ENCODE results near the gene PBX1.

Gene PBX1

DNA sequence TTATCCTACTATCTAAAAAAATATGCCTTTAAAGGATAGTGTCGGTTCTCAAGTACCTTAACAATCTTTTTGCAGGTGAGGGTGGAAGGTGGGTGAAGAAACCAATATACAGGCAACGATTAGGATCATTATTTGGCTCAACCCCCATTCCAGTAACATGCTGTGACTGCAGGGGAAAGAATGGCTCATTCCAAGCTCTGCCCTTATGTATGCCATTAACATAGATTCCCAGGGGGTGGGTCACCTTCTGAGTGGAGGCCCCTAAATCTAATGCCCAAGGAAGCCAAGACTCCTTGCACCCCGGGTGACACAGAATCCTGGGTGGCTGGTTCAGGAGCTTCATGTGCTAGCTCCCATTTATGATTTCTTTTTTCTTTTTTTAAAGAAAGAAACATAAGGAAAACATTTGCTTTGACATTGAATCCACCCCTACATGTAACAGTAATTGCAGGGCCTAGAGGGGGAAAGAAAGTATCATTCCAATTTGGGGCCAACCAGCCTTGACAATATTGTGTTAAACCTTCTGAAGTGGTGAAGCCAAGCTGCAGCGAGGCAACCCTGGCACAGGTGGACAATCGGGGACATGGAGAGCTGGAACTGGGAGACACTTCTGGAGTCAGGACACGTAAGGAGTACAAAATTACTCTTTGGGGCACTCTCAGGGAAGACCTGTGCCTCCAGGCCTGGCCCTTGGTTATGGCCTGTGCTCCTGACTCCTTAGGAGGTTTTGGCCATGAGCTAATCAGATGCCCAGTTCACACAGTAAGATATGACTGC is 200.3 kb downstream of the PBX1 start:
- no peak for DNase-seq (ENCODE audit: low read depth)

DNA sequence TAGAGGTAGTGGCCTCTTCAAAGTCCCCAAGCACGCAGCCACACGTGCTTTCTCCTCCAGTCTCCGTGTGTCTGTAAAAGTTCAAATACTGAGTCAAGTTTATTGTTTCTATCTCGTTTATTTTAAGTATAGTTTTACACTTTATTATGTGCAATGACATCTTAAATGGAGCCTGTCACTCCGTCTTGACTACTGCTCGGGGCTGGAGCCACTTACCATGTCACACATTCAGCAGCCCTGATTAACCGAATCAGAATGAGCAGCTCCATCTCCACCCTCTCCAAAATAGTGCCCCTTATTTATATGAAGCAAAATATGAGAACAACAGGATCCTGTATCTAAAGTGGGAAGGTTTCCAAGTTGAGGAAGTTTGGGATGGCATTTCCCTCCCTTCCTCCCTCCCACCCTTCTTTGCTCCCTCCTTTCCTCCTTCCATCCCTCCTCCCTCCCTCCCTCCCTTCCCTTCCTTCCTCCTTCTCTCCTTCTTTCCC is 201.0 kb downstream of the PBX1 start:
- no peak for DNase-seq (ENCODE audit: low read depth)

DNA sequence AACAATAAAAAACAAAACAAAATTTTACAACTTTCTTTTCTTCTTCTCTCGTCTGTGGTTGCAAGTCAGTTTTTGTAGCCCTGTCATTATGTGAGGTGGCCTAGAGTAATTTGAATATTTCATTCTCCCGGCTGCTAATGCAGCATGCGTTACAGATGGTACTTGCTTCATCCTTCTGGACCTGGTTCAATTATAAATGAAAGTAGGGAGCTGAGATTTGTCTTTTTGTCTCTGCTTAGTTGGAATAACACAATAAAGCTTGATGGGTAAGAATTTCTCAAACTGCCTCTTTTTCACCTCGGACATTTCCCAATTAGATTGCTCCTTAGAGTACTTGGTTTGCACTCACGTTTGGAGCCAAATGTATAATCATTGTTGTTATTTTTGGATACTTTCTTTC is 201.6 kb downstream of the PBX1 start:
- no peak for DNase-seq (ENCODE audit: low read depth)

DNA sequence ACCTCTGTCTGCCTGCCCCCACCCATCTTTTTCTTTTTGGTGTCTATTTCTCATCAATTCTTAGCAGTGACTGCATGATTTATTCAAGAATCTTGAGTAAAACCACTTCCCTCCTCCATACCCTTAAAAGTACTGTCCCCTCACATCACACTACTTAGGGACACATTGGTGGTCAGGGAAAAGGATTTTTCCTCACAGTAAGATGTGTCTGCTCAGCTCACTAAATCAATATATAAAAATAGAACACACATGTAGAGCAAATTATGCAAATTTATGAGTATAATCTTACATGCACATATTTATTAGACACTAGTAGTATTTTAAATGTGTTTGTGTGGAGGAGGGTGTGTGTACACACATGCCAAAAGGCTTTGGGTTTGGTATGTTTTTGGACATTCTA is 202.0 kb downstream of the PBX1 start:
- DNase-seq (ENCODE audit: low read depth) = no peak

DNA sequence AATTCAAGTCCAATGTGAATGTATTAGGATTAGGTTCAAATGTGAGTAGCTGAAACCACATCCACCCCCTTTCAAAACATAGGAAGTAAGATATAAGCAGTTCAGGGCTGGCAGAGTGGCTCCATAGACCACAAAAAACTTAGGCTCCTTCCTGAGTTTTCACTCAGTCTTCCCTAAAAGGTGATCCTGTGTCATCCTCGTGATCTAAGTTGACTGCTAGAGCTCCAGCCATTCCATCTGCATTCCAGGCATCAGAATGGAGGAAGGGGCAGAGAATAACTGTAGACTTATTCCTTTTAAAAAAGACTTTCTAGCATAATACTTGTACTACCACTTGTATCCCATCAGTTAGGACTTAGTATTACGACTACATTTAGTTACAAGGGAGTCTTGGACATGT is 204.1 kb downstream of the PBX1 start:
- no peak for DNase-seq (ENCODE audit: low read depth)

DNA sequence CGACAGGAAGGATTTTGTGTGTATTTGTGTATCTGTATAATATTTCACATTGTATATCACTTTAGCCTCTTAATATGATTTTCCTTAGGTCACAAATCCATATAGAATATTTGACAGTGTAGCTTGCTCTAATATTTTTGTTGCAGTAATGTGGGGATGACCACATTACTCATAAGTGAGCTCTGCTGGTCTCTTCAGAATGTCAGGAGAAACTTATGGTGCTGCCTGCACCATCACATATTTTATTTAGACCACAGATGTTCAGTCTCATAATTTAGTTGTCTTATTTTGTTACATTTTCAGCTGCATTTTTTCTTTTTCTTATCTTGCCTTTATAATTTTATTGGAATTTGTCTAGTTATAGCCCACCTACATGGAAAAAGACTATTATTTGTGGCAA is 205.3 kb downstream of the PBX1 start:
- no peak for DNase-seq (ENCODE audit: low read depth)

DNA sequence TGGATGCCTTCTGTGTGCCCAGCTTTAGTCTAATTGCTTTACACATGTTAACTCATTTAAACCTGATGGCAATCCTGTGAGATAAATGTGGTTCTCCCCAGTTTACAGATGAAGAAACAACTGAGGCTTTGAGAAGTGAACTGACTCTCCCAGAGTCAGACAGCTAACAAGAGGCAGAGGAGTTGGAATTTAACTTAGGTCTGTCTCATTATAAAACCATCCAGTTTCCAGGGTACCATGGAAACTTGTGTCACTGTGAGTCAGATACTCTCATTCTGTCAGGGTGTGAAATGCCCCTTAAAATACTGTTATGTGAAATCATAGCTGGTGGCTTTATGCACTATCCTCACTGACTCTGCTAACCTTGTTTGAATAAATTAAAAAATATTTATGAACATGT is 206.6 kb downstream of the PBX1 start:
- DNase-seq (ENCODE audit: low read depth) = peak; percentile 86

DNA sequence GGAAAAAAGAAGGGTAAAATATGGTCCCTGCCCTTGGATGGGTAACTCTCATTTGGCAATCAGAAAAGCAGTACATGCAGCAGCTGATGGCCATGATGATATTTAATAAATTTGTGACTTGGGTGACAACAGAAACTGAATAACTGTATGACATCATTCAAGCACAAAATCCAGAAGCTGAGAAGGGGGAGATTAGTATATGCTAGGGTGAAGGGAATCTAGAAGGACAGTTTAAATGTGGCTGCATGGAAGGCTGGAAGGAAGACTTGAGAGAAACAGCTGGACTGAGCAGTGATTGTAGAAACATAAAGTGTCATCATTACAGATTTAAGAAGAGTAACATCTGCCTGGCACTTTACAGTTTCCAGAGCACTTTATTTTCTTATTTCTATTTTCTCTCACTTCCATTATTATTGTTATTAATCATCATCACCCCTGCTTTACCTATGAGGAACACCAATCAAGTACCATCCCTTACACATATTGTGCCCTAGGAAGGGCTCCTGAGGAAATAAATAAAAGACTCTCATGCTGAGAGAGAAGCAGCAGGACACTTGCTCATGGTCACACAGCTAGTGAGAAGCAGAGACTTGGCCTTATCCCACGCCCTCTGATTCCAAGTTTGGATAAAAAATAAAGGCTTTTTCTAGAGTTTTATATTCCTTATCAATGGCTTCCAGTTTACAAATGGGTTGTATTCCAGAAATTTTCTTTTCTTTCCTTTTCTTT is 207.2 kb downstream of the PBX1 start:
- DNase-seq (ENCODE audit: low read depth) = no peak

DNA sequence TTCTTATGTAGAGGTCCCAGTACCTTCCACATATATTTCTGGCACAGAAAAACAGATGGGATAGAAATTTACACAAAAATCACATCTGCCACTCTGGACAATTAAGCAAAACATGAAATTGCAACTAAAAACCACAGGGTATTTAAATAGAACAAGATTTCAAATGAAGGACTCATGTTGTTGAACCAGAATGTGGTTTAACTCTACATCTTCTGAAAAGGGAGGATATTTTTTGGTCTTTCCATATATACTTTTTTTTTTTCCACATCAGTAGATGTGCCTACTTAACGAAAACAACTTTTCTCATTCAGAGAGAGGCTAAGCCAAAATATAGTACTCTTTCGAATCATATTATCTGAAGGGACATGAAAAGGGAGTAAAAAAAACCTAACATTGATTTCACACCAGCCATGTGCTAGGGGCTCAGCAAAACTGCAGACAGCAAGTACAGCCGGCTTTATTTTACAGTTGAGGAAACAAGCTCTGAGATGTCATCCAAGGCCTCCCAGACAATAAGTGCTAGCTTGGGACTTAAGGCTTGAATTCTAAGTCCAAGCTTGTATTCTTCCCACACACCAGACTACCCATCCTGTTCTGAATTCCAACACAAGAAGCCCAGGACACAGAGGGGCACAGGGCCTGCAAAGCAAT is 208.9 kb downstream of the PBX1 start:
- DNase-seq (ENCODE audit: low read depth) = no peak

DNA sequence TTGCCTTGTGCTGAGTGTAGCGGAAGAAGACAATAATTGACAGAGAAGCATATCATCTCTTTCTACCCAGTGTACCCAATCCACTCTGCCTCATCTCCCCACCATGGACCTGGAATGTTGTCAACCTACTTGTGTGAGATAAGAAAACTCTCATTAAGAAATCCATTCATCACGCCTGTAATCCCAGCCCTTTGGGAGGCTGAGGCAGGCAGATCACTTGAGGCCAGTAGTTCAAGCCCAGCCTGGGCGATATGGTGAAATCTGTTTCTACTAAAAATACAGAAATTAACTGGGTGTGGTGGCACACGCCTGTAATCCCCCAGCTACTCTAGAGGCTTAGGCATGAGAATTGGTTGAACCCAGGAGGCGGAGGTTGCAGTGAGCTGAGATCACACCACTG is 209.6 kb downstream of the PBX1 start:
- DNase-seq (ENCODE audit: low read depth) = no peak

DNA sequence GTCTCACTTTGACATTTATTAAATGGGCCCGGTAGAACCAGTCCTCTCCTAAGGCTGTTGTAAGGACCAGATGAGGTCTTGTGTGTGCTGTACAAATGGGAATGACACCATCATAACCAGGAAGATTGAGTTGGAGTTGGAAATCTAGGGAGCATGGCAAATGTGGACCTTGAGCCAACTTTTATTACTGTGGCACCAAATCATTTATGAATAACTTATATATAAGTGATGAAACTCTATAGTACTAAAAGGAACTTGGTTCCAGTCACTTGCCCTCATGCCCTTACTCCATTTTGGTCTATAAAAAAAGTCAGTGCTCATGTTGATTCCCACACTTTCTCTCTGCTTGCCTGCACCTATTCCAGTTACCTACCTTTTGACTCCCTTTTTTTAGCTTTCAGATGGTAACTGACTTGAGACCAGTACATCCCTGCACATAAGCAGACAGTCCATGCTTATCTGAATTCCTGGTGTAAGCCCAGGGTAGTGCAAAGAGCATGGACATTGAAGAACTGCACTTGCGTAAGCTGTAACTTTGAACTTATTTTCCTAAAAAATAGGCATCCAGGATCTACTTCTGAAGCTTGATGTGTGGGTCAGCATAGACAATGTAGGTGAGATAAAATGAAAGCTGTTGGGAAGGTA is 210.6 kb downstream of the PBX1 start:
- no peak for DNase-seq (ENCODE audit: low read depth)

DNA sequence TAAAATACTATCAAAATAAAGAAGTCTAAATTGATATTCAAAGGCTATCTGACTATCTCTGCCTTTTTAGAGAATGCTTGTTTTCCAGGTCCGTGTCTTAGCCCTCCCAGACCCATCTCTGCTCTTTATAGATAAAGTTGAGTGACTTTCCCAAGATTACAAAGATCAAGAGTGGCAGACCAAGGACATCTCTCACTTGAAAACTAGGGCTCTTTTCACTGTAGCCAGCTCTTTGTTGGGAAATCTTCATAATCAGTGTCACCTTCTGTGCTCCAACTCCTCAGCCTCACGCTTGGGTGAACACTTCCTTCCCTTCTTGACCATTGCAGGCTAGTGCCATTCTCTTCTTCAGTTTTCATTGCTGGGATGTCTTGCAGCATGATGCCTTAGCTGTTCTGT is 211.1 kb downstream of the PBX1 start:
- no peak for DNase-seq (ENCODE audit: low read depth)

DNA sequence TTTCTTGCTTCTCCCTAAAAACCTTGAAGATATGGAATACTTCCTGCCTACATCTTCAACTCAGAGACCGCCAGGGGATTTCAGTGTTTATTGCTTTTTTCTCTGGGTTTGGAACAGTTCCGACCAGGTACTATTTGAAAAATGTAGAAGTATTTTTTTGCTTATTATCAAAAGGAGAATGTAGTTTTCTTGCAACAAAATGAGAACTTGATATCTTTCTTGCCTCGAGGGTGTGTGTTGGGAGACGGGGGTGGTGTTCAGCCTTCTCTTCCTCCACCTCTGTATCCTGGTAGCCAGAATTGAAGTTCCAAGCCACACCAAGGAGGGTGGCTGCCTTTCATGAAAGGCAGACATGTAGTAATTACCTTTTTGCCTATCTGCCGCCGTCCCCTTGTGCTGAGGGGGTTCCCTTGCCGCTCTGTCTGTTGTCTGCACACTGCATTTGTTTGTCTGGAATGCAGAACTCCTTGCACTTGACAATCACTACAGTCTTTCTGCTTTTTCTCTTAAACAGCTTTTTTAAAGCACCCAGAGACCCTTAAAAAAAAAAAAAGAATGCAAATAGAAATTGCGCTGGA is 212.1 kb downstream of the PBX1 start:
- DNase-seq (ENCODE audit: low read depth) = no peak

DNA sequence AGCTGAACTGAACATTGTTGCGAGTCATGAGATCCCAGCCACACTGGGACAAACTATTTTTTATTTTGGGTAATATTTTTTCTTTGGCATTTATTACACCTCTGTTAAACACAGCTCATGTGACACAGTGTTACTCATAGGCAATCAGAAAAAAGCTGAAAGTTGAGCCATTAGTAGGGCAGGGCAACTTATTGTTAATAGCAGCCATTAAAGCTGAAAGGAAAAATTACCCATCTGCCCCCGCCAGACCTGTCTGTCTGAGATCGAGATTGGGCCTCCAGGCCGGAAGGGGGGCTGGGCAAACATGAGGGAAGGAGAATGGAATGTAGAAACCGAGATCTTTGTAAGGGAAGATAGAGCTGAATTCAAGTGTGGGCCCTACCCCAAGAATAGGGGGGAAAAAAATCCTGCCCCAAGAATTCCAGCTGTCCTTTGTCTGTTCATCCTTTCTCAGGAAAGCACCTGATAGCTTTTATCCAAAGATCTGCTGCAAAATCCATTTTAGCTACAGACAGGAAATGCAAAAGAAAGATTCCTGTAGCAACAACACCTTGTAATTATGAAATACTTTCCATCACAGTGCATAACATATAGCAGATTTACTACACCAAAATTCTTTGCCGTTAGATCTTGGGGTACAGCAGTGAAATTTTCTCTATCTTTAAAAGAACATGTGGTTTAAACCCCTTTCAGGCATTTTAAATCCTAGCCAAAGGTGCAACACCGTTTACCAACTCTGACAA is 212.8 kb downstream of the PBX1 start:
- DNase-seq (ENCODE audit: low read depth) = peak; percentile 67

DNA sequence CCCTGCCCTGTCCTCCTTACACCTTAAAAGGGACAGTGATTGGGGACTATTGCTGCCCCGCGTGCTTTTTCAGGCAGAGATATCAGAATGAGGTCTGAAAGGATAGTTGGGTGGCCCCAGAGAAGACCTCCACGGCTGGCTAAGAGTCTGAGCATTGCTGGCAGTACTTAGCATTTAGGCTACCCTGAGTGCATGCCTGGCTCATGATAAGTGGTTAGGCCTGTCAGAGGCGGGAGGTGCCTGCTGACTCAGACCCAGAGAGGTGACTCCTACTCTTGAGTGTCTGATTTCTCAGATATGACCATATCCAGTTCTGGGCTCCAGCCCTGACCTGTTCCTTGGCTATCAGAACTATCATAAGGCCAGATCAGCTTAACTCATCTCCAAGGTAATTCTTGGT is 213.7 kb downstream of the PBX1 start:
- DNase-seq (ENCODE audit: low read depth) = peak; percentile 84

DNA sequence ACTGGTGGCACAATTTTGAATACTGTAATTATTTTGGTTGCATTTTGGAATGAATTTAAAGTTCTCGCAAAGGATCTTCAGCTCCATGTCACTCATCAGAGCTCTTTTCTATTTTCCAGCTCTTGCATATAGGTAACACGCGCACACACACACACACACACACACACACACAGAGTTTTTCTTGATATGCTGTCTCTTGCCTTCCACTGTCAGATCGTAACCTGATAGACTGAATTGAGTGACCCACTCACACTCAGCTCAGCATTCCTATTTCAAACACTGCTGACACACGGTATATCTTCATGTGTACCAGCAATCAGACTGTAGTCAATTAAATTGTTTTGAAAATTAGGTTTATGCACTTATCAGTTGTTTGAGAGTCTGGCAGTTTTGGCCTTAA is 214.1 kb downstream of the PBX1 start:
- DNase-seq (ENCODE audit: low read depth) = no peak

DNA sequence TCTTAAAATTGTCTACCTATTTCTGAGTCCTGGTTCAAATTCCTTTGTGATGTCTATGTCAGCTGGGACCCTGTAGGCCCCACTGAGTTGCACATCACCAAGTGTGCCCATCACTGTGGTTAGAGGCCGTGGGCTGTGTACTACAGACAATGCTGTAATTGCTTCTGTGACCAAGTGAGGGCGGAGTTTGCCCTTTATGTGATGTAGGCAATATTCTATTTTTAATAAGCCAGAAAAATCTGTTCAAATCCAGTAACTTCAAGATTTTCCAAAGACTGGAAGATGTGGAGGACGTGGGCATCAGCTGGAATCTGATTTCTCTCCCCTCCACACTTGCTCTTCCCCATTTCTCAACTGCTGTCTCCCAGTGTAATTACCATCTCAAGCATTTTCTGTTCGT is 215.4 kb downstream of the PBX1 start:
- no peak for DNase-seq (ENCODE audit: low read depth)

DNA sequence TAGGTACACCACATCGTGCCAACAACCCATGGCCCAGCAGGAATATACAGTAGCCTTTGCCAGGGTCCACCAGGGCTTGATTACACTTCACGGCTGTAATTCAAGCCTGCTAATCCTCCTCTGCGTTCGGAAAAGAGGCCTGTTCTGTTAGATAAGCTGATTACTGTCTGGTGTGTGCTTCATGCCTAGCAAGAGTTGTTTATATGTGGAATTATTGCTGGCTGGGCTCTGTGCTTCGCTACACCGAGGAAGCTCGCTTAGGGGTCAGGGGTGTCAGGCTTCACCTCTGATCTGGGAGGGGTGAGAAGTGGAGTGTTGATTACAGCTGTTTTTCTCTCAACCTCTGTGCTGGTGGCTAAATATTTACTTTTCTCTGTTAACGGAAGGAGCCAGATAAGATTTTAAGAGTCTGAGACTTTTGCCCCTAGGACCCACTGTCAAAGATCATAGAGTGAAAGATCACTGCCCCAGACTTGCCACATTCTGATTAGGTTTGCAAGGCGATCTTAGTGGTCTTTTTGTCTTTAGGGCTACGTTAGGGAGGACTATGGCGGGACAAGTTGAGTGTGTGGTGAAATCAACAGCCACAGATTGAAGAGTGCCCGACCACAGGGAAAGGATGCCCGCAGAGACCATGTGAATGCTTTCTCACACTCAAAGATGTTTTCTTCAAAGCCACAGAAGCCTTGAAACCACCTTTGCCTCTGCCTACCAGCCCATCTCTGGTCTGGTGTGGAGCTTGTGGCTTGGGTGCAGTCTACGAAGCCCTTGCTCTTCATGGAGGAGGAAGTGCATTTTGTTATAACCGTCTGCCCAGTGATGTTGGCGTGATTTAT is 216.1 kb downstream of the PBX1 start:
- DNase-seq (ENCODE audit: low read depth) = no peak

DNA sequence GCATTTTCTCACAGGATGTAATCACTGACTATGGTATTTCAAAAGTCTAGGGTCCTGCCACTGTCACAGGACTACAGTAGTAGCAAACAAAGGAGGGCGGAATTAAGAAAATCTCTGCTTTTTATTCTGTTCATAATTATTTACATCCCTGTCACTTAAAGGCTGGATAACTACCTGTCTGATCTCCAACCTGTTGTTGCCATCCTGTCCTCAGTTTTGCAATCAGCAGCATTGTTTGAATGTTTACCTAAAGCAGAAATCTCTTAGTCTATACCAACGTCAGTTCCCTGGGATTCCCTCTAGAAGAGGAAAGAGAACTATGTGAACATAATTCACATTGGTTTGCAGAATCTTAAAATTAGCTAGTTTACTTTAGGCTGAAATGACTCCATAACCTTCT is 218.5 kb downstream of the PBX1 start:
- no peak for DNase-seq (ENCODE audit: low read depth)

DNA sequence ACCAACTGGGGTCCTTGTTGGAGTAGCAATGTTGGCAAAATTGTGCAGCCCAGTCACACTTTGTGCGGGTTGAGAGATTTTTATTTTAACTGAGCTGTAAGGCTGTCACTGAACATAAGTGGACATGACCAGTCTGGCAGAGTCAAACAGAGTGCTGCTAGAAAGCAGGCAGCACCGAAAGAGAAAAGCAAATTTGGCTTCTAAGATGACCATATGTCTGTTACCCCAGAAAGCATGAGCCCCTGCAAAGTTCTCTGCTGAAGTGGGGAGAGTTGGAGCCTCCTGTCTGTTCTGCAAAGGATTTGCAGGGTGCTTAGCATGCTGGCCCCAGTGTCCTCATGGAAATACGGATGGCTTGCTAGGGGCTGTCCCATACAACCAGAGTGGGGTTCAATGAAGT is 220.4 kb downstream of the PBX1 start:
- no peak for DNase-seq (ENCODE audit: low read depth)

All from GM04504 (cell line).